ENCODE measurements around the gene LY6G5B.

The LY6G5B gene

DNA sequence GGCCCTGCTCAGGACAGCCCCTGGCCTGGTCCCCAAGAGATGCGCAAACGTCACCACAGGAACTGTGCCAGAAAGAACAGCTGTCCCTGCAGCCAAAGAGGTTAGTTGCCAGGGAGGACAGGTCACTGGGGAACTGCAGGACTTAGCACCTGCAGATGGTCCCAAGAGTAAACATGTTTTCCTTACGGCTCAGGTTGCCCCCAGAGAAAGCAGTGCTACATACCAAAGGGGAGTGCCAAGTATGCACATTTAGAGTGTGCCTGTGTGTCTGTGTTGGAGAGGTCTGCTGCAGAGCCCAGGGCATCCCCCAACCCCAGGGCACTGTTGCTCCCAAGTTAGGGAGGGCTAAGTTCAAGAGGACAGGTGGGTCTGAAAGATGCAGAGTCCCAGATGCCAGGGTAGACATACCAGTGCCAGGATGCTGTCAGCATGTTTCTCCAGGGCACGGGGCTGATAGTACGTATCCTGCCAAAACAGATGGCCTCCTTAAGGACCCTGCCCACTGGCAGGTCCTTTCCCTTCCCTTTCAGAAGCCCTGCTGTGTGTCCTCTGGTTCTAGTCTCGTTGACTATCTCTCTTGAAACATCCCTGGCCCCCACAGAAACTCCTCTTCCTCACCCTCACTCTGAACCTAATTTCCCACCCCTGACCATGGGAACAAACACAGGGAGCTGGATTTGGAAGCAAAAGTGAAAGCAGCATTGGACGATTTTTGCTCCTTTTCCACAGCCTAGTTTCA is 32.1 kb downstream of the LY6G5B start:
- peaks cover 18% of the 10 kb centered on the region for H3K79me2 ChIP-seq (ENCODE audit: low read length)
- H4K20me1 ChIP-seq (ENCODE audit: insufficient read depth, low read length): no peaks in the 10 kb centered on the region
- H2AFZ ChIP-seq (ENCODE audit: low read depth, low read length): no peak overlapping the region

DNA sequence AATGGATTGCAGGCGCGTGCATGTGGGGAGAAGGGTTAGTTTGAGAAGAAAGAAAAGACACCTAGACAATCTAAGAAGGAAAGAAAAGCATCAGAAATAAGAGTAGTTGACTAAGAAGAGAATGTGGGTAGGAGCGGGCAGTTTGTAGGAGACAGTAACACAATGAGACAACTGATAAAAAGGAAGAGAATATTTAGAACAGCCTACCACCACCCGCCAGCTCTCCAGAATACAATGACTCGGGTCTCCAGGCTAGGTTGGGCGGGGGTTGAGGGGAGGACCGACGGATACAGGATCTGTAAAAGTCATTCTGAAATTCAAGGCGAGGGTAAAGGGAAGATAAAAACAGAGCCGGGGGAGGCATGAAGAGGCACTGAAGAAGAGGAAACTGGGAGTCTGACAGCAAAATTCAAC is 32.6 kb downstream of the LY6G5B start:
- Histone ChIP-seq H3K36me3 (replicated peaks; ENCODE audit: low read depth, low read length) (no peaks in the 10 kb centered on the region), H2AFZ (ENCODE audit: low read depth, low read length) (no peak overlapping the region), H3K9ac (ENCODE audit: low read length) (peak overlapping the region; percentile 86), H3K79me2 (ENCODE audit: low read length) (peaks cover 18% of the 10 kb centered on the region), H3K4me3 (ENCODE audit: low read length) (peak overlapping the region; percentile 96), H4K20me1 (ENCODE audit: insufficient read depth, low read length) (no peaks in the 10 kb centered on the region), H3K27me3 (ENCODE audit: low read depth, low read length) (no peaks in the 10 kb centered on the region), H3K27ac (ENCODE audit: low read length) (no peak overlapping the region), H3K4me2 (ENCODE audit: low read length) (peak overlapping the region; percentile 100), H3K9me3 (ENCODE audit: insufficient read depth, low read length) (no peaks in the 10 kb centered on the region), H3K4me1 (ENCODE audit: low read length) (peaks cover 12% of the 10 kb centered on the region)
- TF ChIP-seq EZH2phosphoT487 (IDR thresholded peaks at IDR 0.05; ENCODE audit: low read depth): no peak
- TF ChIP-seq, protein P1, sequence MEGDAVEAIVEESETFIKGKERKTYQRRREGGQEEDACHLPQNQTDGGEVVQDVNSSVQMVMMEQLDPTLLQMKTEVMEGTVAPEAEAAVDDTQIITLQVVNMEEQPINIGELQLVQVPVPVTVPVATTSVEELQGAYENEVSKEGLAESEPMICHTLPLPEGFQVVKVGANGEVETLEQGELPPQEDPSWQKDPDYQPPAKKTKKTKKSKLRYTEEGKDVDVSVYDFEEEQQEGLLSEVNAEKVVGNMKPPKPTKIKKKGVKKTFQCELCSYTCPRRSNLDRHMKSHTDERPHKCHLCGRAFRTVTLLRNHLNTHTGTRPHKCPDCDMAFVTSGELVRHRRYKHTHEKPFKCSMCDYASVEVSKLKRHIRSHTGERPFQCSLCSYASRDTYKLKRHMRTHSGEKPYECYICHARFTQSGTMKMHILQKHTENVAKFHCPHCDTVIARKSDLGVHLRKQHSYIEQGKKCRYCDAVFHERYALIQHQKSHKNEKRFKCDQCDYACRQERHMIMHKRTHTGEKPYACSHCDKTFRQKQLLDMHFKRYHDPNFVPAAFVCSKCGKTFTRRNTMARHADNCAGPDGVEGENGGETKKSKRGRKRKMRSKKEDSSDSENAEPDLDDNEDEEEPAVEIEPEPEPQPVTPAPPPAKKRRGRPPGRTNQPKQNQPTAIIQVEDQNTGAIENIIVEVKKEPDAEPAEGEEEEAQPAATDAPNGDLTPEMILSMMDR (IDR thresholded peaks at IDR 0.05; ENCODE audit: low read depth, low read length): no peak

More for the DNA sequence above, 32.1 kb downstream of the LY6G5B start:
- H3K4me2 ChIP-seq (ENCODE audit: low read length): peak overlapping the region; percentile 100
- H3K4me1 ChIP-seq (ENCODE audit: low read length): peaks cover 12% of the 10 kb centered on the region
- H3K36me3 ChIP-seq (replicated peaks; ENCODE audit: low read depth, low read length): no peaks in the 10 kb centered on the region
- H3K27ac ChIP-seq (ENCODE audit: low read length): no peak overlapping the region
- H3K9ac ChIP-seq (ENCODE audit: low read length): peak overlapping the region; percentile 86
- no peak for TF ChIP-seq EZH2phosphoT487 (IDR thresholded peaks at IDR 0.05; ENCODE audit: low read depth)
- TF ChIP-seq, protein P1 (IDR thresholded peaks at IDR 0.05; ENCODE audit: low read depth, low read length): no peak
- H3K9me3 ChIP-seq (ENCODE audit: insufficient read depth, low read length): no peaks in the 10 kb centered on the region
- peak overlapping the region; percentile 96 for H3K4me3 ChIP-seq (ENCODE audit: low read length)
- no peaks in the 10 kb centered on the region for H3K27me3 ChIP-seq (ENCODE audit: low read depth, low read length)

DNA sequence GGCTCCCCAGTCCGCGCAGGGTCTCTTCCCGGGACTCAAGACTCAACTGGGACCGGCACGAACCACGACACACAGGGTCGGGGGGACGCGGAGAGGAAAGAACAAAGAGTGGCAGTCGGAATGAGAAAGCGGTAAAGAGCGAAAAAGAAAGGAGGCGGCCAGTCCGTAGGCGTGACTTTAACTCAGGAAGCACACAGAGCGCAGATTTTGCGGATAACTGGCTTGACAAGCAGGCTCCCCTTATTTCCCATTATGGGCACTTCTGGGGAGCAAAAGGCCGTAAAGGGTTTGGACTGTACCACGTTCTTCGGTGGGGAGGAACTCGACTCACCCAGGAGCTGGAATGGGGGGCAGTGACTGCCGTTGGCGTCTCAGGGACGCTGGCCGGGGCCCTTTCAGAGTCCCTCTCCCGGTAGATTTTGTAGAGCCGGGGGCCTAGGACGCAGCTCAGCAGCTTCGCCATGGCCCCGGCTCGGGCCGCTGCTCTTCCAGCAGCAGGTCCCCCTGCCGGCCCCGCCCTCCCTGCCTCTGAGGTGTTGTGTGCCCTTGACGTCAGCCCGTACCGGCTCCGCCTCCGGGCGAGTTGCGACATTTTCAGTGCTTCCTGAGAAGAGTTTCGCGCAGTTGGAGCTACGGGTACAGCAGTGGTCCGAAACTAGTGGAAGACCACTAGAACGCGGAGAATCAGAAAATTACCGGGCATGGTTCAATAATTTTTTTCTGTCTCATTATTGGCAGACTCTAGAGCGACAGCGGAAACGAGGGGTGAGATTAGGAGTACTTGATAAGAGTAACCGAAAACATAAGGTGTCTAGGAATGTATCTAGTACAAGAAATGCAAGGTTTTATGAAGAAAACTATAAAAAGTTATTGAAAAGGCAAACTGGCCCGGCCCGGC is 33.3 kb downstream of the LY6G5B start, which contains the start of gene ABHD16A:
Gene ABHD16A, minus strand, starts transcription at position 506 of the 898 bp plus-strand sequence. Its CDS starts 43 bp downstream, at position 463.
- H2AFZ ChIP-seq (ENCODE audit: low read depth, low read length): peak within 1 kb of the TSS; percentile 76
- no peak for TF ChIP-seq EZH2phosphoT487 (IDR thresholded peaks at IDR 0.05; ENCODE audit: low read depth)
- TF ChIP-seq, protein P1 (IDR thresholded peaks at IDR 0.05; ENCODE audit: low read depth, low read length): no peak
- peak within 1 kb of the TSS; percentile 96 for H3K4me3 ChIP-seq (ENCODE audit: low read length)
- peaks cover 18% of the 10 kb centered on the region for H3K79me2 ChIP-seq (ENCODE audit: low read length)
- no peaks in the 10 kb centered on the region for H3K27me3 ChIP-seq (ENCODE audit: low read depth, low read length)
- H3K4me2 ChIP-seq (ENCODE audit: low read length): peak within 1 kb of the TSS; percentile 100
- no peaks in the 10 kb centered on the region for H3K36me3 ChIP-seq (replicated peaks; ENCODE audit: low read depth, low read length)
- H3K27ac ChIP-seq (ENCODE audit: low read length): peak within 1 kb of the TSS; percentile 69
- no peaks in the 10 kb centered on the region for H3K9me3 ChIP-seq (ENCODE audit: insufficient read depth, low read length)
- H3K9ac ChIP-seq (ENCODE audit: low read length): peak within 1 kb of the TSS; percentile 86
- H3K4me1 ChIP-seq (ENCODE audit: low read length): peaks cover 12% of the 10 kb centered on the region
- no peaks in the 10 kb centered on the region for H4K20me1 ChIP-seq (ENCODE audit: insufficient read depth, low read length)

DNA sequence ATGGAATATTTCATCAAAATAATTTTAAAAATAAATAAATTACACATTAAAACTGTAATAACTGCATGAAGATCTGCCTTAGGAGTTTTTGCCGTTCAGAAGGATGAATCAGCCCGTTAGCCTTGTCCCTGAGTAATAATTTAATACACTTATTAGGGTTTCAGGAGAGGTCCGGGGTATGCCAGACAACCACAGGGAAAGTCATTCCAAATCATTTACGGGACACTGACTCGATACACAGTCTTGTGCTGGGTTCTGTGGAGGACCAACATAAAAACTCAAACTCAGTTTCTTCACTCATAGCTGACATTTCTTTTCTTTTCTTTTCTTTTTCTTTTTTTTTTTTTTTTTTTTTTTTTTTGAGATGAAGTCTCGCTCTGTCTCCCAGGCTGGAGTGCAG is 36.2 kb downstream of the LY6G5B start:
- no peak for TF ChIP-seq EZH2phosphoT487 (IDR thresholded peaks at IDR 0.05; ENCODE audit: low read depth)
- TF ChIP-seq, protein P1 (IDR thresholded peaks at IDR 0.05; ENCODE audit: low read depth, low read length): no peak
- H3K27me3 ChIP-seq (ENCODE audit: low read depth, low read length): no peaks in the 10 kb centered on the region
- H3K9ac ChIP-seq (ENCODE audit: low read length): no peak overlapping the region
- no peak overlapping the region for H3K4me3 ChIP-seq (ENCODE audit: low read length)
- no peaks in the 10 kb centered on the region for H4K20me1 ChIP-seq (ENCODE audit: insufficient read depth, low read length)
- H2AFZ ChIP-seq (ENCODE audit: low read depth, low read length): no peak overlapping the region
- H3K79me2 ChIP-seq (ENCODE audit: low read length): peaks cover 18% of the 10 kb centered on the region
- H3K4me1 ChIP-seq (ENCODE audit: low read length): peaks cover 18% of the 10 kb centered on the region
- no peak overlapping the region for H3K4me2 ChIP-seq (ENCODE audit: low read length)
- H3K36me3 ChIP-seq (replicated peaks; ENCODE audit: low read depth, low read length): no peaks in the 10 kb centered on the region
- no peak overlapping the region for H3K27ac ChIP-seq (ENCODE audit: low read length)
- no peaks in the 10 kb centered on the region for H3K9me3 ChIP-seq (ENCODE audit: insufficient read depth, low read length)

Data from OCI-LY3 (cell line).